HG03280 (cell line): Measurements from ENCODE around the gene RNF223.
"Not testable (repeated sequence)": the region's sequence is repeated elsewhere in the genome, so short reads cannot be mapped to it uniquely, and the experiment has no call there.

Experiments used
- ATAC-seq: cut with Tn5 transposase; IDR thresholded peaks from one replicate; pipeline ENCODE4 v1.9.1; 2021; ENCODE audit warnings: mild to moderate bottlenecking, moderate library complexity; ENCODE audit not compliant: unreplicated experiment

Gene RNF223

GRCh38 chr1:1088029-1088800 is 14.1 kb upstream of the RNF223 start:
- ATAC-seq: no peak

- no peak for ATAC-seq
These were observed 13.4 kb upstream of the RNF223 start for GRCh38 chr1:1087351-1088028.

DNA sequence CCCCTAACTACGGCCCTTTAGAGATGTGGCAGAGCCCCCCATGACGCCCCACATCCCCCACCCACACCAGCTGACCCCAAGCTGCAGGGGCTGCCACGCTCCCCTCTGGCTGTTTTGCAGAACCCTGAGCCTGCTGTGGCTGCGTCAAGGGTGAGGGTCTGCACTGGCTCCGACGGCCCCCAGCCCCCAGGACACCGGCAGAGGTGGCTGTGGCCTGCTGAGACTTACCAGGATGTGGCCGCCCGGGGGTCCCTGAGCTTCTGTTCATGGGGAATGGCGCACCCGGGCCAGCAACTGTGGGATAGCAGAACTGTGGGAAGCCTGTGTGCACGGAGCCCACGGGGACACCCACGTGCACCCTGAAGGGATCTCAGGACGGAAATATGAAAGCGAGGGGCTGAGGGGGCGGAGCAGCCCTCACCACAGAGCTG is 12.8 kb upstream of the RNF223 start:
- no peak for ATAC-seq

DNA sequence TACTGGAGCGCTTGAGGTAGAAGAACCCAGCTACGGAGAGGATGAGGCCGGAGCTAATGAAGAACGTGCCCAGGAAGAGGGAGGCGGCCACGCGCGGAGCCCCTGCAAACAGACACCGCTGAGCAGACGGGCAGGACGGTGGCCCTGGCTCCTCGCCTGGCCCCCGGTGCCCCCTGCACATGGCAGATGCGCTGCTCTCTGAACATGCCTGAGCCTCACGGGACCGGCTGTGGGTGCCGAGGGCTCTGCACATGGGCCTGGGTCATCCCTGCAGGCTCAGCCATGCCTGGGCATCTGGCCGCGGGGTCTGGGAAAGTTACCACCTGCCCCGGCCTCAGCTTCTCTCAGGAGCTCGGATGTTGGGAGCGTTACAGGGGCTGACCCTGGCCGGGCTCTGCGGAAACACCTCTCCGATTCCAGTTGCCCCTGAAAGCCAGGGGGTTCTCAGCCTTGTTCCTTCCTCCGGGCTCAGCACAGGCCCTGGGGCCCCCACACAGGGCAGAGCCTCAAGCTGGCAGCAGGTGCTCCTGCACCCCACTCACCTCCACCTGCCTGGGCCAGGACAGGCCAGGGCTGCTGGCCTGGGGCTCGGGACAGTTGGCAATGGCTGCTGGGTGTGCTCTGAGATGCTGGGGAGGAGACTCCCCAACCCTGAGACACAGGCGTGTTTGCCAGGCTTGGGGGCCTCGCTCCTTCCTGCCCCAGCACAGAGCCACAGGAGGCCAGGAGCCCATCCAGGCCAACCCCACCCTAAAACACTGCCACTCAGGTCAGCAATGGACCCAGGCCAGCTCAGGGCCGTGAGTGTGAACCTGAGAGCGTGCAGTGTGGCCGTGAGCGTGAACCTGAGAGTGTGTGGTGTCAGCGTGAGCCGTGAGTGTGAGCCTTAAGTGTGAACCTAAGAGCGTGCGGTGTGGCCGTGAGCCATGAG is 12.1 kb upstream of the RNF223 start:
- ATAC-seq: no peak

DNA sequence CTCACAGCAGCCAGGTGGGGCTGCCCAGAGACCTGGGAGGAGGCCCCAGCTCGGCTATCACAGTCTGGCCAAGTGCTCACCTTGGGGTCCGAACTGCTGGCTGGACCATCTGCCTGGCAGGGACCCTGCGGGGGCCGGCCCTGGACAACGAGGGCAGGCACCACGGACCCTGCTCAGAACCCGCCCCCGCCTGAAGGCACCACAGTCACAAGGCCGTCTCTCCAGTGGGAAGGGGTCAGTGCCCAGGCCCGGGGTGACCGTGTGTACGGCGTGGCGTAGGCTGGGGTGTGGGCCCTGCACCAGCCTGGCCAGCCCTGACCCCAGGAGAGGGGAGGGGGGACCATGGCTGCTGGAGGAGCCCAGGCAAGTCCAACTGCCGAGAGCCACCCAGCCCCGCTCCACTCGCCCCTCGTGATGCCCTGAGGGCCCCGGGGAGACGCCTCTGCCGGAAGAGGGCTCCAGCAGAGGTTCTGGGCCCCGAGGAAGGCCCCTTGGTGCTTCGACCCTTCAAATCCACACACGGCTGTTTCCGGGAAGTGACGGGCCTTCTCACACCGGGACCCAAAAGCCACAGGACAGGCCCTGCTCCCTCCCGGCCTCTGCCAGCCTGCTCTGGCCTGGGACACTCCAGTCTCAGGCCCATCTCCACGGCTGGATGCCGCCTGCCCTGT is 11.2 kb upstream of the RNF223 start:
- no peak for ATAC-seq

DNA sequence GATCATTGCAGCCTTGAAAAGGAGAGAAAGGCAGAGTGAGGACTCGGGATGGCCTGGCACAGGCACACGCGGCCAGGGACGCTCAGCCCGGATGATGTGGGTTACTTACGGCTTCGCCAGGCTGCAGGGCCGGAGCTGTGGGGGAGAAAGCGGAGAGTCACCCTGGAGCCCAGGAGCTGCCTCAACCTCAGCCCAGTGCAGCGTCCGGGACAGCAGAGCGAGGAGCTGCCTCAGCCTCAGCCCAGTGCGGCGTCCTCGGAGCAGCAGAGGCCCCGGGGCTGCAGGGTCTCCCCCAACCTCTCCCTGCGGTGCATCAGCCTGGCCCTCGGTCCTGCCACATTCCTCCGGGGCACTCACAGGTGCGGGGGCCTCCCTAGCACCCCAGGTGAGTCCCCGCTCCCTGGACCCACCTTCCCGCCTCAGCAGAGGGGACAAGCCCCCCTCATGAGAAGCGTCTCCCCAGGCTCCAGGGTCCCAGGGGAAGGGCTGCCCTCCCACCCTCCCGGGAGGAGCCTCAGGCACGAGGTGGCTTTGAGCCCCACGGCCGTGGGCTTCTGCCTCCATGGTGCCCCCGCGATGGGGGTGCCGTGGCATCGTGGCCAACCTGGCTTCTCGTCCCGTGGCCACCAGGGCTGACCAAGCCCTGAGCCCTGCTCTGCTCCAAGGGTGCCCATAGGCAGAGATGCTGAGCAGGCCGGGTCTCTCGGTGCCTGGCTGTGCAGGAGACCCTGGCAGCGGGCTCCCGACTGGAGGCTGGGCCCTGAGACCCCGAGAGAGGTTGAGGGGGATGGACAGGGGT is 10.5 kb upstream of the RNF223 start:
- no peak for ATAC-seq

DNA sequence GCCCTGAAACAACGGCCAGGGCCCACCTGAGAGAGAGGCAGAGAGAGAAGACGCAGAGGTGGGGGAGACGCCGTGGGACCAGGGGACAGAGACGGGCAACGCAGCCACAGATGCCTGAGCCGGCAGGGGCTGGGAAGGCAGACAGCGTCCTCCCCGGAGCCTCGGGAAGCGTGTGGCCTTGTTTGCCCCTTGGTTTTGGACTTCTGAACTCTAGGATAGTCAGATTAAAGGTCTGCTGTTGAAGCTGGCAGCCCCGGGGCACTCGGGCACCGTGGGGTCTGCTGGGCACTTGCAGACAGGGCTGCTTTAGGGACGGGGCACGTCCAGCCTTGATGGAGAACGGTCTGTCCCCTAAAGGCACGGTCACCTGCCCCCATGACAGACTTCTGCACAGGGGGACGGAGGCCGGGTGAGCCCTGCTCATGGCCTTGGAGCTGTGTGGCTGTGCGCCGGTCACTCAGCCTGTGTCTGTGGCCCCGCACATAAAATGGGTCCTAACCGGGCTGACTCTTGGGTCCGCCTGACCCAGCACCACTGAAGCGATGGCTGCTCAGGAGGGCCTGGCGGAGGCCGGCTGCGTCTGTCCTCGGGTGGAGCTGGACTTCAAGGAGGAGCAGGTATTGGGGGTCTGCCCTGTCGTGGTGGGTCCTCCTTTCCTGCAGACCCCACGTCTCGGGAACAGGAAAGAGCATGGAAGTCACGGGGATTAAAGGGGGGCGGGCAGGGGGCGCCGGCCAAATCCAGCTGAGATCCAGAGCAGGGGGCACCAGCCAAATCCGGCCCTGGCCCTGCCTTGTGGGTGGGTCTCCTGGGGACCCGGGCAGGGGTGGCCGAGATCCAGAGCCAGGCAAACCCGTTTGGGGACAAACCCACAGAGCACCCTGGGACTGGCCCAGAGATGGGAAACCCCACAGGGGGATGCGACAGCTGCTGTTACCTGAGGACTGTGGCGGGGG is 9.6 kb upstream of the RNF223 start:
- no peak for ATAC-seq

DNA sequence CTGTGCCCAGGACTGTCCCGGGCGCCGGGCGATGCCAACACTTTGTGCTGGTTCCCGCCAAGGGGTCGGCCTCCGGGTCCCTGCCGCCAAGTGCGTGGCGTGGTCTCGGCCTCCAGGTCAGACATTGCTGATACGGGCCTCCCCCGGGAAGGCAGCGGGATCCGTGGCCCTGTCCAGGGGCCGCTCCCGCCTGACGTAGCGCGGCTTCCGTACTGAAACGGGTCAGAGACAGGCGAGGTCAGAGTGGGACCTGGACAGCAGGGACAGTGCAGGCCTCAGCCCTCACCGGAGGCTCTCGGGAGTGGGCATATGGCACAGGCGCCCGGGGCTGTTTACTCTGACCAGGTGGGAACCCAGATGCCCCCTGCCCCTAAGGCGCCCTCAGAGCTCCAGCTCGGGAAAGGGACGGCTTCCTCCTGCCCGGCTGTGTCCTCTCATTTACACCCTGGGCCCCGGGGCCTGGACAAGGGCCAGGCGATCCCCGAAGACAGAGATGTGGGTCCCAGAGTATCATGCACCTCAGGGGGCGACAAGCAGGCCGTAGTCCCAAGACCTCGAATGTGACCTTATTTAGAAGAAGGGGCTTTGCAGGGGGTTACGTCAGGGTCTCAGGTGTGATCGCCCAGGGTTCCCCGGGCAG is 8.8 kb upstream of the RNF223 start:
- ATAC-seq: no peak

- no peak for ATAC-seq
These were observed 8.2 kb upstream of the RNF223 start for GRCh38 chr1:1082239-1082775.

- ATAC-seq: no peak
These were observed 7.5 kb upstream of the RNF223 start for GRCh38 chr1:1081311-1082238.

DNA sequence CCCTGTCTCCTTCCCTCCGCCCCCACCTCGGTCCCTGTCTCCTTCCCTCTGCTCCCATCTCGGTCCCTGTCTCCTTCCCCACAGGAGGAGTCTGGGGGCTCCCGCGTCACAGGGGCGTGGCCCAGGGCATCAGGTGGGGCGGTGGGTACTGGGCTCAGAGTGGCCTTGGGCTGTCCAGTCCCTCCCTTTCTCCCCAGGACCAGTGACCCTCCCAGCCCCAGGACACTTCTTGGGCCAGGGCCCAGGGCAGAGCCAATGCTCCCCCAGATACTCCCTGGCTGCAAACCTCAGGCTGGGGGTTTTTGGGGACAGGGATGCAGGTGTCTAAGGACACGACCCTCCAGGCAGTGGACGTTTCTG is 6.8 kb upstream of the RNF223 start:
- no peak for ATAC-seq

DNA sequence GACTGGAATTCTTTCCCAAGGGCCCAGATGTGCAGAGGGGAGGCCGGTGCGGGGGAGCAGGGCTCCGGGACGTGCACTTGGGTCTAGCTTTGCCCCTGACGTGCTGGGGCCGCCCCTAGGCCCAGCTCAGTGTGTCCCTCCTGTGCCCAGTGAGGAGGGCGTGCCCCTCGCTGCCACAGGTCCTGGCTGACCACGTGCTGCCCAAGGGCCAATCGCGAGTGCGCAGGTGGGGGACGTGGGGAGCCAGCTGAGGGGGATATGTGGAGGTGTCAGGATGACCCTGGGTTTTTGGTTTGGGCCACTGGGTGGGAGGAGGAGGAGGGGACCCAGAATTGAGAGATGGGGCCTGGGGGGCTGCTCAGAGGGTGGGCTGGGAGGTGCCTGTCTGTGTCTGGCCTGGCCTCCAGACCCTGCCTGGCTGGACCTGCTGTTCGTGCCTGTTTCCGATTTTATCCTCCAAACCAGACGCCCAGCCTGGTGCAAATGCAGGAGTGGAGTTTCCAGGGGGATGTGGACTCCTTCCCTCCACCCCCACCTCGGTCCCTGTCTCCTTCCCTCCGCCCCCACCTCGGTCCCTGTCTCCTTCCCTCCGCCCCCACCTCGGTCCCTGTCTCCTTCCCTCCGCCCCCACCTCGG is 6.1 kb upstream of the RNF223 start:
- no peak for ATAC-seq

DNA sequence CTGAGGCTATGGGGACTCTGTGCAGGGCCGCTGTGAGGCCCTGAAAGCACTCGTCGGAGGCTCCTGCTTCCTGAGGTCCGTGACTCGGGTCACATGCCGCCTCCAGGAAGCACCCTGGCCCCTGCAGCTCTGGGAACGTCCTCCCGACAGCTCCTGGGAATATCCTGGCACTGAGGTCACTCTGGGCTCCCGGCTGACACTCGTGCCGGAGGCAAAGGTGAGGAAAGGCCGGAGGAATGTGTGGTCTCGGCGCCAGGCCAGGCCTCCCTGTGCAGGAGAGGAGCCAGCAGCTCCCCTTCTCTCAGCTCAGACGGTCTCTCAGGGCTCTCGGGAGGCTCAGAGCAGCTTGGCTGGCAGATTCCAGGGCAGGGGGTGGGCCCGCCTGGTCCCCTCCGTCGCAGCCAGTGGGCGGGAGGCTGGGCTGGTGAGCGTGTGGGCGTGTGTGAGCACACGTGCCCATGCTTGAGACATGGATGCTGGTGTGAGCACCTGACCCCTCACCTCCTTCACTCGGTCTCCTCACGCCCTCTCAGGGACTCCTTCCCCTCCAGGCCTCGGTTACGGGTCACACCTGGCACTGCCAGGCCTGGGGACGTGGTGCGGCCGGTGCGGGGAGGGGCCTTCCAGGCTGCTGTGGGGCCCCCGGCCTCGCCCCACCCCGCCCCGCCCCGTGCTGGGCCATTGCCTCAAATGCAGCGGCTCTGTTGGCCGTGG is 5.5 kb upstream of the RNF223 start:
- no peak for ATAC-seq

- not testable (repeated sequence) for ATAC-seq
These were observed 3.3 kb upstream of the RNF223 start for GRCh38 chr1:1077396-1077795.

GRCh38 chr1:1075148-1075935 is 1.2 kb upstream of the RNF223 start:
- ATAC-seq: no peak
